GM06990 (cell line): ENCODE data around the gene NEK5.
A peak's percentile ranks its signal among the peaks of the same experiment; 100 is the strongest.

ENCODE experiments used
- DNase-seq: peaks from one replicate; pipeline ENCODE4 v3.0.0-alpha.2; 2011; ENCODE audit not compliant: insufficient read length; ENCODE audit errors: extremely low read depth
- H3K27me3 ChIP-seq: replicated peaks from 2 replicates; pipeline ENCODE4 v1.6.0; 2011; ENCODE audit warnings: low read length; ENCODE audit not compliant: control insufficient read depth, insufficient read depth
- H3K36me3 ChIP-seq: 2 replicates; pipeline ENCODE4 v1.5.1; 2011; ENCODE audit warnings: low read length; ENCODE audit not compliant: control insufficient read depth, insufficient read depth
- H3K4me3 ChIP-seq: replicated peaks from 2 replicates; pipeline ENCODE4 v1.5.1; 2011; ENCODE audit warnings: low read depth, mild to moderate bottlenecking, control low read depth, low read length
- CTCF ChIP-seq: IDR thresholded peaks from 2 replicates; pipeline ENCODE4 v1.5.1; 2011; ENCODE audit warnings: low read length, control low read depth, mild to moderate bottlenecking, inconsistent platforms; ENCODE audit not compliant: insufficient read depth, poor library complexity, severe bottlenecking

The NEK5 gene

GRCh38 chr13:52160053-52160452, 31.2 kb upstream of the NEK5 start:
- Histone ChIP-seq H3K36me3 (no peaks in the 10 kb centered on the region), H3K4me3 (no peak overlapping the region), H3K27me3 (no peaks in the 10 kb centered on the region)
- no peak for DNase-seq
- TF ChIP-seq CTCF = no peak

GRCh38 chr13:52159159-52159982, 30.5 kb upstream of the NEK5 start, which contains the start of gene NEK3:
Gene NEK3, minus strand, starts transcription at chr13:52159597. Its CDS starts 3,406 bp downstream, at chr13:52156191.
- Histone ChIP-seq H3K4me3 (peak within 1 kb of the TSS; percentile 73), H3K36me3 (no peaks in the 10 kb centered on the region), H3K27me3 (no peaks in the 10 kb centered on the region)
- TF ChIP-seq CTCF = no peak
- DNase-seq = peak; percentile 78

- peak overlapping the region; percentile 73 for H3K4me3 ChIP-seq
- DNase-seq = no peak
- no peak for TF ChIP-seq CTCF
- no peaks in the 10 kb centered on the region for H3K36me3 ChIP-seq
- H3K27me3 ChIP-seq = no peaks in the 10 kb centered on the region
Observed at GRCh38 chr13:52158629-52159158, 29.8 kb upstream of the NEK5 start.

GRCh38 chr13:52156724-52157261, 27.9 kb upstream of the NEK5 start:
- no peak for DNase-seq
- Histone ChIP-seq H3K4me3 (no peak overlapping the region), H3K36me3 (no peaks in the 10 kb centered on the region), H3K27me3 (no peaks in the 10 kb centered on the region)
- no peak for TF ChIP-seq CTCF

GRCh38 chr13:52155177-52155576, 26.3 kb upstream of the NEK5 start:
- DNase-seq = no peak
- Histone ChIP-seq H3K27me3 (no peaks in the 10 kb centered on the region), H3K4me3 (no peak overlapping the region), H3K36me3 (no peaks in the 10 kb centered on the region)
- no peak for TF ChIP-seq CTCF
